GM12874 (cell line): ENCODE data around the gene CAPG.

Source experiments
- TF ChIP-seq, protein P1 (sequence below): IDR thresholded peaks from 2 replicates; pipeline ENCODE4 v1.5.1; 2011; ENCODE audit warnings: low read depth, mild to moderate bottlenecking, control low read depth, low read length, moderate library complexity; ENCODE audit not compliant: insufficient read depth

CAPG gene

DNA sequence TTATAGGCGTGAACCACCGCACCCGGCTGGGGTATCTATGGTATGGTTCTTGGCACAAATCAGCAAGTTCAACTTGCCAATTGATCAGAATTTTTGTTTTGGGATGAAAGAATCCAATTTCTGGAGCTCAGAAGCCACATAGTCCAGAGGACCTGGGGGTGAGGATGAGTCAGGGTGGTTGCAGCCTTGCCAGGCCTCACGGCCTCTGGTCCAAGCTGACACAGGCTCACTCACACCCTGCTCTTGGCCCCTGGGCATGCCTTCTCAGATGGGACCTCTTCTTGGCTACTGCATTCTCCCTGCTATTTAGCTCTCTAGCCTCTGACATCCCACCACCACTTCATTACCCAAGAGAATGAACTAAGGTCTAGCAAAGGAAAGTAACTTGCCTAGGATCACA is 16.3 kb downstream of the CAPG start:
- TF ChIP-seq, protein P1, sequence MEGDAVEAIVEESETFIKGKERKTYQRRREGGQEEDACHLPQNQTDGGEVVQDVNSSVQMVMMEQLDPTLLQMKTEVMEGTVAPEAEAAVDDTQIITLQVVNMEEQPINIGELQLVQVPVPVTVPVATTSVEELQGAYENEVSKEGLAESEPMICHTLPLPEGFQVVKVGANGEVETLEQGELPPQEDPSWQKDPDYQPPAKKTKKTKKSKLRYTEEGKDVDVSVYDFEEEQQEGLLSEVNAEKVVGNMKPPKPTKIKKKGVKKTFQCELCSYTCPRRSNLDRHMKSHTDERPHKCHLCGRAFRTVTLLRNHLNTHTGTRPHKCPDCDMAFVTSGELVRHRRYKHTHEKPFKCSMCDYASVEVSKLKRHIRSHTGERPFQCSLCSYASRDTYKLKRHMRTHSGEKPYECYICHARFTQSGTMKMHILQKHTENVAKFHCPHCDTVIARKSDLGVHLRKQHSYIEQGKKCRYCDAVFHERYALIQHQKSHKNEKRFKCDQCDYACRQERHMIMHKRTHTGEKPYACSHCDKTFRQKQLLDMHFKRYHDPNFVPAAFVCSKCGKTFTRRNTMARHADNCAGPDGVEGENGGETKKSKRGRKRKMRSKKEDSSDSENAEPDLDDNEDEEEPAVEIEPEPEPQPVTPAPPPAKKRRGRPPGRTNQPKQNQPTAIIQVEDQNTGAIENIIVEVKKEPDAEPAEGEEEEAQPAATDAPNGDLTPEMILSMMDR = no peak

GRCh38 chr2:85390941-85391669 is 19.1 kb downstream of the CAPG start:
- TF ChIP-seq, protein P1 = peak; percentile 88

DNA sequence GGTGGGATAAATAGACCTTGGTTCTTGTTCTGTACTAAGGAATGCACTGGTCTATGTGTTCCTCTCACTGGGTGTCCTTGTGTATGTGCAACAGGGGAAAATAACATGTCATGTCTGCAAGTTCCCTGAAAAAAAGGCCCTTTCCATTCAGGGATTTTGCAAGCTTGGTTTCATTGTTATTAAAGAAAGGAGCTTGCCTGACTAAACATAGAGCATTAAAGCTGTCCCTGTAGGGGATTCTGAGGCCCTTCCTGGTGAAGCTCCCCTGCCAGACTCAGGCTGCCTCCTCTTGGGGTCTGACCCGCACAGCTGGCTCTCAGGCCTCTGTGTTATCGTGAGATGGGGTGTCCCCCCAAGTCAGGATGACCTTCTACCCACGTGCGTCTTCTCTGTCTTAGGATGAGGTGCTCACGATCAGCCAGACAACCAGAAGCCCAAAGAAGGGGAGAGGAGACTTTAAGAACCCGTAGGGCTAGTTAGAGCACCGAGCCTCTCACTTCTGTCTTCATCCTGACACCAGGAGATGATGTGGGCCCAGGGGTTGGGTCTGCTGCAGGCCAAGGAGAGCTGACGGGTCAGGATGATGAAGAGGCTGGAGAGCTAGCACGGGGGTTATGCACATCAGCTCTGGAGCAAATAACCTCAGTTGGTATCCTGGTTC is 21.2 kb downstream of the CAPG start:
- TF ChIP-seq, protein P1 = no peak

DNA sequence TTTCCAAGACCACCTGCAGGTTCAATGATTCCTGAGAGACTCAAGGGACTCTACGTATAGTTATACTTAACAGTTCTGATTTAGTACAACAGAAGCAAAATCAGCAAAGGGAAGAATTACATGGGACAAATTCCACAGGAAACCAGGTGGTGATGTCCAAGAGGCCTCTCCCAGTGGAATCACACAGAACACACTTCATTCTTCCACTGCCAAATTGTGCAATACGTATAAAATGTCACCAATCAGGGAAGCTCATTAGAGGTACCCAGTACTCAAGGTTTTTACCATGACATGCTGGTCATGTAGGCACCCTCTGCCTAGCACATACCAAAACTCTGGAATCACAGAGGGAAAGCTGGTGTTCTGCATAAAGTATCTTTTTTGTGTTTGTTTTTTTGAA is 22.4 kb downstream of the CAPG start:
- TF ChIP-seq, protein P1 = no peak

DNA sequence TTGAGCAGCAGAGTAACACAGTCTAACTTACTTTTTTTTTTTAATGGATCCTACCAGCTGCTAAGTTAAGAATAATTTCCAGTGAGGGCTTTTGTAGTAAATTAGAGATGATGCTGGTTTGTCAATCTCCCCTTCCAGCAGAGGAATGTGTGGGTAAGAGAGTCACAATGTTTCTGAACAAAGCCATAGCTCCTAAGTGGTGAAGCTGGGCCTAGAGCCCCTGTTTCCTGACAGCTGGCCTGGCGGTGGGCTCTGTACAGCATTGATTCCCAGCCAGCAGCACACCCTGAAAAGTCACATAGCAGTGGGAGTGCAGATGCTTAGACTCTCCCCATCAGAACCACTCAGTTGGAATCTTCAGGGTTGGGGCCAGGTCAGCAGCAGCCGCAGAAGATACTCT is 24.4 kb downstream of the CAPG start:
- TF ChIP-seq, protein P1 = no peak

DNA sequence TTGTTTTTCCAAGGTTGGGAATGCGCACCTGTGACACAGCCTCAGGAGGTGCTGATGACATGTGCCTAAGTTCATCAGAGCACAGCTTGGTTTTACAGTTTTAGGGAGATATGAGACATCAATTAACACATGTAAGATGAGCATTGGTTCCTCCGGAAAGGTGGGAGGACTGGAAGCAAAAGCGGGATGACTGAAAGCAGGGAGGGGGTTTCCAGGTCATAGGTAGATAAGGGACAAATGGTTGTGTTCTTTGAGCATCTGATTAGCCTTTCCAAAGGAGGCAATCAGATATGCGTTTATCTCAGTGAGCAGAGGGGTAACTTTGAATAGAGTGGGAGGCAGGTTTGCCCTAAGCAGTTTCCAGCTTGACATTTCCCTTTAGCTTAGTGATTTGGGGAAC is 26.3 kb downstream of the CAPG start:
- TF ChIP-seq, protein P1 = no peak

DNA sequence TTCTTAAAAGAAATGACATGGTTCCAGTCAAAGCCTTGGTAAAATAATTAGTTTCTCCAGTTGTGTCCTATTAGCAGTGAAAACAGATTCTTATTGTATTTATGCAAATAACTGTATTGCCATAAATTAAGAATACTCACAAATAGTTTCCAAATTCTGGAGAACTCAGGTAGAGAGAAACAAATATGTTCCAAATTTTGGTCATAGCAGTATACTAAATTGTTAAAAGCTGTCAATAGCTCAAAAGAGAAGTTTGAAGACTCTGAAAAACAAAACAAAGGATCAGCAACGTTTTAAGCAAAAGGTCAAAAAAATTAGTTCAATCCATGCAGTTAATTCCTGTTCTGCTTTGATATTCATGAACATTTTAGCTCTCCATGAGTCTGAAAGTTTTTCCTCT is 30.1 kb downstream of the CAPG start:
- TF ChIP-seq, protein P1 = no peak
